ENCODE data around the gene DRD3.

The DRD3 gene

DNA sequence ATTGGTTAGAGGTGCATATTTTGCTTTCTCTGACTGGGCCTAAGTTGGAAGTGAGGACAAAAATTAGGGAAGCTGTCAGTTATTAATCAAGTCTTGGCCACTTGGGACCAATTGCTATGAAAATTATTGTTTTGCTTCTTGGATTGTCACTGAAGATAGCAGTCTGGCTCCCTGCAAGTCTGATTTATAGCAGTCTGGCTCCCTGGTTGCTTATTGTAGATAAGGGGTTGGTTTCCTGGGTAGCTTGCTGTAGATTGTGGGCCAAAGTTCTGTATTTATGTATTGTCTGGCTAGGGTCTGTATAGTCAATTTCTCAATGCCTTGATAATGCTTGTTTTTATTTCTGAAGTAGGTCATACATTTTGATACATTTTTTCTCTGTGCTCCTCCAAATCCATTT is 13.3 kb upstream of the DRD3 start:
- Histone ChIP-seq H3K4me3 (ENCODE audit: insufficient read depth, low read depth, low read length, poor library complexity, severe bottlenecking) (no peak overlapping the region), H3K9me3 (ENCODE audit: control insufficient read depth, low read length) (no peaks in the 10 kb centered on the region), H3K4me1 (ENCODE audit: control insufficient read depth, insufficient read depth, low read length, poor library complexity, severe bottlenecking) (no peaks in the 10 kb centered on the region), H3K27me3 (replicated peaks; ENCODE audit: control insufficient read depth, insufficient read depth, low read length, poor library complexity, severe bottlenecking) (no peaks in the 10 kb centered on the region), H3K27ac (ENCODE audit: insufficient read depth, low read length, poor library complexity, severe bottlenecking) (no peak overlapping the region), H3K36me3 (ENCODE audit: control insufficient read depth, insufficient read depth, low read length) (no peaks in the 10 kb centered on the region)
- no peak for DNase-seq

DNA sequence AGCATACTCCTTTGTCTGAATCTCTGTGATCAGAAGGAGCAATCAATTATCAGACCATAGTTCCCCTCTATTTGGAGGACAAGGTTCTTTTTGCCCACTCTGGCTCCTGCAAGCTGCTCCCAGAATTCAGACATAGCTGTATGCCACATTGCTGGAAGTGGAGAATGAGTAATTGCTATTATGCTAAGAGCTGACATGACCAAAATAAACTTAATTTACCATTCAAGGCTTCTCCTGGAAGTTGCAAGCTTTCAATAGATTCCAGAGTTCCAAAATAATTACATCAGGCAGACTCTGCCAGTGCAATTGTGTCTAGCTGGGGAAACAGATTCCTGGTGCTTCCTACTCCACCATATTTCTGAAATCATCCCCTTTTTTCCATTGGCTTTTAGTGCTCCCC is 7.6 kb upstream of the DRD3 start:
- DNase-seq: no peak

DNA sequence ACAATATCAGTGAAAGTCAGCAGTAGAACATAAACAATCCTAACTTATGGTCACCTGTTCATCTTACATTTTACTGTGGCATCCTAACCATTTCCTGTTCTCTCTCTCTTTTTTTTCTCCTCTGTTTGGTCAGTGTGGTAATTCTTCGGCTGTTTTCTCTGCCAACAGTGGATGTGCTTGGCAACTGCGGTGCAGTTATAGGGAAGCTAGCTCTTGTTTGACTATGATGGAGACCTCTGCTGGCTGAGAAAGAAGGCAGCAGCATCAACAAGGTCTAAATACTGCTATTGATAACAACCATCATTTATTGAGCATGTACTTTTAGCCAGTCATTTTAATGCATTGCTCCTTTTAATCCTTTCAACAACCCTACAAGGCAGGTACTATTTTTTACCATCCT is 723 bp upstream of the DRD3 start:
- no peak for DNase-seq
- Histone ChIP-seq H3K27ac (ENCODE audit: insufficient read depth, low read length, poor library complexity, severe bottlenecking) (no peak overlapping the region), H3K4me1 (ENCODE audit: control insufficient read depth, insufficient read depth, low read length, poor library complexity, severe bottlenecking) (no peaks in the 10 kb centered on the region), H3K4me3 (ENCODE audit: insufficient read depth, low read depth, low read length, poor library complexity, severe bottlenecking) (no peak overlapping the region), H3K36me3 (ENCODE audit: control insufficient read depth, insufficient read depth, low read length) (no peaks in the 10 kb centered on the region), H3K9me3 (ENCODE audit: control insufficient read depth, low read length) (no peaks in the 10 kb centered on the region), H3K27me3 (replicated peaks; ENCODE audit: control insufficient read depth, insufficient read depth, low read length, poor library complexity, severe bottlenecking) (no peaks in the 10 kb centered on the region)

More for the DNA sequence above, 7.6 kb upstream of the DRD3 start:
- Histone ChIP-seq H3K27me3 (replicated peaks; ENCODE audit: control insufficient read depth, insufficient read depth, low read length, poor library complexity, severe bottlenecking) (no peaks in the 10 kb centered on the region), H3K4me1 (ENCODE audit: control insufficient read depth, insufficient read depth, low read length, poor library complexity, severe bottlenecking) (no peaks in the 10 kb centered on the region), H3K4me3 (ENCODE audit: insufficient read depth, low read depth, low read length, poor library complexity, severe bottlenecking) (no peak overlapping the region), H3K36me3 (ENCODE audit: control insufficient read depth, insufficient read depth, low read length) (no peaks in the 10 kb centered on the region), H3K9me3 (ENCODE audit: control insufficient read depth, low read length) (no peaks in the 10 kb centered on the region), H3K27ac (ENCODE audit: insufficient read depth, low read length, poor library complexity, severe bottlenecking) (no peak overlapping the region)

DNA sequence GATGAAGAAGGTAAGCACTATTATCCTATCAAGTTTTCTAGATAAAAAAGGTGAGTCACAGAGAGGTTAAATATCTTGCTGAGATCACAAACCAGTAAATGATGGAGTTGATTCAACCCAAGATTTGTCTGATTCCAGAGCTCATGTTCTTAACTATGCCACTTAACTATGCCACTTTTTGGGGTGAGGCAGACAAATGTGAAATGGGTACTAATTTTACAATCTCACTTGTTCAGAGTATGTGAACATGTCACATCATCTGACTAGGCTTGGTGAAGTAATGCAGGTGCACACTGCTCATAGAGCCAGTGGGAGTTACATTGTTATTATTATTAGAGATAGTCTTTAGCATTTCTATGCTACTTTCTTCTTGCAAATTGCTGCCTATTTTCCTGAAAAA is 2.0 kb downstream of the DRD3 start:
- no peak overlapping the region for H3K27ac ChIP-seq (ENCODE audit: insufficient read depth, low read length, poor library complexity, severe bottlenecking)
- H3K36me3 ChIP-seq (ENCODE audit: control insufficient read depth, insufficient read depth, low read length): no peaks in the 10 kb centered on the region
- no peak overlapping the region for H3K4me3 ChIP-seq (ENCODE audit: insufficient read depth, low read depth, low read length, poor library complexity, severe bottlenecking)
- no peak for DNase-seq
- H3K27me3 ChIP-seq (replicated peaks; ENCODE audit: control insufficient read depth, insufficient read depth, low read length, poor library complexity, severe bottlenecking): no peaks in the 10 kb centered on the region
- H3K4me1 ChIP-seq (ENCODE audit: control insufficient read depth, insufficient read depth, low read length, poor library complexity, severe bottlenecking): no peaks in the 10 kb centered on the region
- no peaks in the 10 kb centered on the region for H3K9me3 ChIP-seq (ENCODE audit: control insufficient read depth, low read length)

DNA sequence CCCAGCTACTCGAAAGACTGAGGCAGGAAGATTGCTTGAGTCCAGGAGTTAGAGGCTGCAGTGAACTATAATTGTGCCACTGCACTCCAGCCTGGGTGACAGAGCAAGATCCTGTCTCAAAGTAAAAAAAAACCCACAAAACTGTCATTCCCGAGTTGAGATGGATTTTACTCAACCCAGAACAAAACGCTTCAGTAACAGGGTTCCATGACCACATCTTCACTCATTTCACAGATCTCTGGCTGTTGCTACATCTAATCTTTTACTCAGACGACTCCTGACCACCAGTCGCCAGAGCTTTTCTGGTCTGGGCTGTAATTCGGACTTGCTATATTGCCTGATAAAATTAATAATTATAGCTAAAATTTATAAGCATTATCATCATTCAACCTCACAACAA is 2.4 kb downstream of the DRD3 start:
- H3K4me3 ChIP-seq (ENCODE audit: insufficient read depth, low read depth, low read length, poor library complexity, severe bottlenecking): no peak overlapping the region
- no peaks in the 10 kb centered on the region for H3K36me3 ChIP-seq (ENCODE audit: control insufficient read depth, insufficient read depth, low read length)
- no peaks in the 10 kb centered on the region for H3K9me3 ChIP-seq (ENCODE audit: control insufficient read depth, low read length)
- no peak overlapping the region for H3K27ac ChIP-seq (ENCODE audit: insufficient read depth, low read length, poor library complexity, severe bottlenecking)
- H3K4me1 ChIP-seq (ENCODE audit: control insufficient read depth, insufficient read depth, low read length, poor library complexity, severe bottlenecking): no peaks in the 10 kb centered on the region
- no peak for DNase-seq
- no peaks in the 10 kb centered on the region for H3K27me3 ChIP-seq (replicated peaks; ENCODE audit: control insufficient read depth, insufficient read depth, low read length, poor library complexity, severe bottlenecking)

DNA sequence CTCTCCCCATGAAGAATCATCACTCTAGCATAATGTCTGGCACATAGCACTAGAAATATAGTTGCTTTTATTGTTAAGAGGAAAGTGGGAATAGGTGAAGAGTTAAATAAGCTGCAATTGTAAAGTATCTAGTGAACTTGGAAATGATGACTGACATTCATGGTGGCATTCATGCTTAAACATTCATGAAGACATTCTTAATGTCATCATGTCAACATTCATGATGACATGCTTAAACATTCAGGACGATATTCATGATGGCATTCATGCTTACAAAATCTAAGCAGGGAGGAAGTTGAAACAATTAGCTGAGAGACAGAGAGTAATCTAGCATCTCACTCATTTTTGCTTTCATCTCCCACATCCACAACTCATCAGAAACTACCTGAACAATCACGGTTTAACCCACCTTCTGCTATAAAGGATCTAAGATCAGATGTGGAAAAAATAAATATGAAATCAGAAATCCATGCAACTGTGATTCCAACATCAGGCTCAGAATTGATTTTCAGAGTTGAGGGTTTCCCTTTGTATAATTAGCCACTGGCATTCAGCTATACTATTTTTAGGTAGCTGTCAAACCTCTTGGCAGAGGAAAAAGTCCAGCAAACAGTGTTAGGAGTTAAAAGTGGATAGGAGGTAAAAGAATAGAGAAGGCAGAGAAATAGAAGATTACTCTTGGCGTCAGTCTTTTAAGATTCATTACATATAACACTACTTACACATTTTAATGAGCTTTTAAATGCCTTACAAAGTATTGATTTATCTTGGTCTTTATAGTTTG is 3.5 kb downstream of the DRD3 start:
- Histone ChIP-seq H3K27me3 (replicated peaks; ENCODE audit: control insufficient read depth, insufficient read depth, low read length, poor library complexity, severe bottlenecking) (no peaks in the 10 kb centered on the region), H3K36me3 (ENCODE audit: control insufficient read depth, insufficient read depth, low read length) (no peaks in the 10 kb centered on the region), H3K4me3 (ENCODE audit: insufficient read depth, low read depth, low read length, poor library complexity, severe bottlenecking) (no peak overlapping the region), H3K27ac (ENCODE audit: insufficient read depth, low read length, poor library complexity, severe bottlenecking) (no peak overlapping the region), H3K9me3 (ENCODE audit: control insufficient read depth, low read length) (no peaks in the 10 kb centered on the region), H3K4me1 (ENCODE audit: control insufficient read depth, insufficient read depth, low read length, poor library complexity, severe bottlenecking) (no peaks in the 10 kb centered on the region)
- DNase-seq: no peak

DNA sequence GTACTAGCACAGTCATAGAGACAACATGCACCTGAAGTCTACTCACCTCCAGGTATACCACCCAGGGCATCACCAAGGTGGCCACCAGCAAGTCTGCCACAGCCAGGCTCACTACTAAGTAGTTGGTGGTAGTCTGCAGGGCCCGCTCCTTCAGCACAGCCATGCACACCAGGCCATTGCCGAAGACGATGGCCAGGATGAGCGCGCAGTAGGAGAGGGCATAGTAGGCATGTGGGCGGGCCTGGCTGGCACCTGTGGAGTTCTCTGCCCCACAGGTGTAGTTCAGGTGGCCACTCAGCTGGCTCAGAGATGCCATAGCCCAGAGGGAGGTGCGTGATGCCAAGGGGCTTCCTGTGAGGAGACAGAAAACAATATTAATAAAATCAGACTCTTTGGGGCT is 7.2 kb downstream of the DRD3 start:
- H3K27ac ChIP-seq (ENCODE audit: insufficient read depth, low read length, poor library complexity, severe bottlenecking): no peak overlapping the region
- DNase-seq: no peak
- H3K9me3 ChIP-seq (ENCODE audit: control insufficient read depth, low read length): no peaks in the 10 kb centered on the region
- no peak overlapping the region for H3K4me3 ChIP-seq (ENCODE audit: insufficient read depth, low read depth, low read length, poor library complexity, severe bottlenecking)
- no peaks in the 10 kb centered on the region for H3K27me3 ChIP-seq (replicated peaks; ENCODE audit: control insufficient read depth, insufficient read depth, low read length, poor library complexity, severe bottlenecking)
- no peaks in the 10 kb centered on the region for H3K36me3 ChIP-seq (ENCODE audit: control insufficient read depth, insufficient read depth, low read length)
- H3K4me1 ChIP-seq (ENCODE audit: control insufficient read depth, insufficient read depth, low read length, poor library complexity, severe bottlenecking): no peaks in the 10 kb centered on the region

DNA sequence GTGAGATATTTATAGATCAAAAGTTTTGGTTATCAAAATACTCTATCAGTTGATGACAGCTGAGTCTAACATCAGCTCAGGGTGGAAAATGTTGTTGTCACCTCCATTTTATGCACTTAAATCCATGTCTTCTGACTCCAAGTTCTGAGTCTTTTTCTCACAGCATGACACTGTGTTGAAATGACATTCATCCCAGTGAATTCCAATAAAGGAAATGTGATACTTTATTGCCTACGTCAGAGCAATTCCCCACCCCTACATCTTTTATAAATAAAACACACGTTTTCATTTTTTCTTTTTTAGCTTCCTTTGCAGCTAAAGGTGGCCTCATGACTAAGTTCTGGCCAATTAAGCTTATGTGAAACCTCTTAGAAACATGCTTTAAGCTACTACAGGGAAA is 10.7 kb downstream of the DRD3 start:
- Histone ChIP-seq H3K4me3 (ENCODE audit: insufficient read depth, low read depth, low read length, poor library complexity, severe bottlenecking) (no peak overlapping the region), H3K9me3 (ENCODE audit: control insufficient read depth, low read length) (no peaks in the 10 kb centered on the region), H3K27ac (ENCODE audit: insufficient read depth, low read length, poor library complexity, severe bottlenecking) (no peak overlapping the region), H3K36me3 (ENCODE audit: control insufficient read depth, insufficient read depth, low read length) (no peaks in the 10 kb centered on the region), H3K27me3 (replicated peaks; ENCODE audit: control insufficient read depth, insufficient read depth, low read length, poor library complexity, severe bottlenecking) (no peaks in the 10 kb centered on the region), H3K4me1 (ENCODE audit: control insufficient read depth, insufficient read depth, low read length, poor library complexity, severe bottlenecking) (no peaks in the 10 kb centered on the region)
- no peak for DNase-seq

DNA sequence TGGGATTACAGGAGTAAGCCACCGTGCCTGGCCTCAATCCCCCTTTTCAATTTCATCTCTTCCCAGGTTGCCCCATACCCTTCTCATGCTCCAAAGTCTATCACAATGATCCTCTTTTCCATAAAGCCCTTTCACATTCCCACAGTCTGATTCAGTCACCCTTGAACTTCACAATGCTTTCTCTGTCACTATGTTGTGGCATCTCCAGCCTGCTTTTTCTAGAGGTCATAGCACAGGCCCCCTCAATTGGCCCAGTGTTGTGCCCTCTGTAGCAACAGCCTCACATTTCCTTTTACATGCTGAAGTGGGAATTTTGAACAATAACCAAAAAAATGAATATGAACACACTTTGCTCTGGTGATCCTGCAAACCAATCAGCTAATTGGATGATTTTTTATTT is 21.5 kb downstream of the DRD3 start:
- Histone ChIP-seq H3K9me3 (ENCODE audit: control insufficient read depth, low read length) (no peaks in the 10 kb centered on the region), H3K4me1 (ENCODE audit: control insufficient read depth, insufficient read depth, low read length, poor library complexity, severe bottlenecking) (peaks cover 5% of the 10 kb centered on the region), H3K27me3 (replicated peaks; ENCODE audit: control insufficient read depth, insufficient read depth, low read length, poor library complexity, severe bottlenecking) (no peaks in the 10 kb centered on the region), H3K27ac (ENCODE audit: insufficient read depth, low read length, poor library complexity, severe bottlenecking) (no peak overlapping the region), H3K4me3 (ENCODE audit: insufficient read depth, low read depth, low read length, poor library complexity, severe bottlenecking) (no peak overlapping the region), H3K36me3 (ENCODE audit: control insufficient read depth, insufficient read depth, low read length) (no peaks in the 10 kb centered on the region)
- no peak for DNase-seq

DNA sequence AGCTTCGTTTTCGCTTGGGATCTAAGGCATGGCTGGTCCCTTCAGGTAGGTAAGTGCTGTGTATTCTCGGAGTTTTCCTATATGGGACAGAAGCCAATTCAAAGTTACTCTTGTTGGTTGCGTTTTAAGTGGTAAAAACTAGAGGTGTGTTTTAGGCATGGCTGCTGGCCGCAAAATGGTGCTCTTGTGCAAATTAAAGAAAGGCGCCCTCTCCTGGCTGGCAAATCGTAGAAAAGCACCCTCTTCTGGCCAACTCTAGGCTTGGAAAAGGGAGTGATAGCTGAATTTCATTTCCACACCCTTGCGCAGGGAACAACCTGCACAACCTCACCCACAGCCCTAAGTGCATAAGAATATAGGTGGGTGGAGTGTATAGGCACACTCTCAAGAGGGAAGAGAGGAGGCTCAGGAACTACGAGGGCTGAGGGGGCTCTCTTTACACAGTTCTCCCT is 23.5 kb downstream of the DRD3 start:
- H3K4me3 ChIP-seq (ENCODE audit: insufficient read depth, low read depth, low read length, poor library complexity, severe bottlenecking): no peak overlapping the region
- H3K9me3 ChIP-seq (ENCODE audit: control insufficient read depth, low read length): no peaks in the 10 kb centered on the region
- H3K27me3 ChIP-seq (replicated peaks; ENCODE audit: control insufficient read depth, insufficient read depth, low read length, poor library complexity, severe bottlenecking): no peaks in the 10 kb centered on the region
- DNase-seq: no peak
- H3K36me3 ChIP-seq (ENCODE audit: control insufficient read depth, insufficient read depth, low read length): no peaks in the 10 kb centered on the region
- peaks cover 6% of the 10 kb centered on the region for H3K4me1 ChIP-seq (ENCODE audit: control insufficient read depth, insufficient read depth, low read length, poor library complexity, severe bottlenecking)
- H3K27ac ChIP-seq (ENCODE audit: insufficient read depth, low read length, poor library complexity, severe bottlenecking): no peak overlapping the region
